Hematopoietic multipotent progenitor cell treated with erythropoietin and hydrocortisone succinate and interleukin-3 and kit ligand, for 4 days (in vitro differentiated cells): ENCODE results near the gene GTPBP6.

ENCODE experiments used
- DNase-seq: peaks from one replicate; pipeline ENCODE4 v3.0.0-alpha.2; 2015

The GTPBP6 gene

DNA sequence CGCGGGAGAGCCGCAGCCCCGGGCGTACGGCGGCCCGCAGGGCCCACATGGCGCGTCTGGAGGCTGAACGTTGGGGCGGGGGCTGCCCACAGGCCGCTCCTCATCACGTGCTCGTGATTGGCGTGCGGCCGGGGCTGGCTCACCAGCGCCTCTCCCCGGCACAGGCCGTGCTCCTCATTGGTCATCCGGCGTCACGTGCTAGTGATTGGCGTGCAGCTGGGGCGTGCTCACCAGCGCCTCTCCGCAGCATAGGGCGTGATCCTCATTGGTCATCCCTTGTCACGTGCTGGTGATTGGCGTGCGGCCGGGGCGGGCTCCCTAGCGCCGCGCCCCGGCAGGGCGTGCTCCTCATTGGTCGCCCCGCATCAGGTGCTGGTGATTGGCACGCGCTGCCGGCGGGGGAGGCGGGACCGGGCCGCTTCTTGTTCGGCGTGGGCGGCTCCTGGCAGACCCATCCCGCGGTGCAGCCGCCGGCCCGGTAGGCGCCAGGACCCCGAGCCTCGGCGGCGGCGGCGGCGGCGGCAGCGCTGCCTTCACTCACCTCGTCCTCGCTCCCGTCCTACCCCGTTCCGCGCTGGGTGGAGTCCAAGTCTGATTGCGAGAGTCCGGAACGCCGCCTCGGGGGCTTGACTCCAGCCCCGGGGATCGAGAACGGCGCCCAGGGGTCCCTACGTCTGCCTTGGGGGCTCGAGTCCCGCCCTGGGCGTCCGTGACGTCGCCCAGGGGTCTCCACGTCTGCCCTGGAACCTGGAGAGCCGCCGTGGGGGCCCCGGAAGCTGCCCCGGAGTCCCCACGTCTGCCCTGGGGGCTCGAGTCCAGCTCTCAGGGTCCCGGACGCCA lies at the start of gene GTPBP6:
Gene GTPBP6, minus strand, starts transcription at position 58 of the 840 bp plus-strand sequence. Its CDS starts 9 bp downstream, at position 49.
- peak; percentile 100 for DNase-seq

DNA sequence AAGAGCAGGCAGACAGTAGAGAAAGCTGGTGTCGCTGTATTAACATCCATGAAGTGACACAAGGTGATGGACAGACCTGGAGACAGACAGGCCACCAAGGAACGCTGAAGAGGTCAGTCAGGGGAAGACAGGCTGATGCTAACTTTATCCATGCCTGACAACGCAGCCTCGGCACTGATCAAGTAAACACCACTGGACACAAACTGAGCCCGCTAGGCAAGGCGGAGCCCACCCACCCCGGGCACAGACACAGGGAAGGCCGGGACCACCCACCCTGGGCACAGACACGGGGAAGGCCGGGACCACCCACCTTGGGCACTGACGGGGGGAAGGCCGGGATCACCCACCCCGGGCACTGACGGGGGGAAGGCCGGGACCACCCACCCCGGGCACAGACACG lies 49.3 kb upstream of the GTPBP6 start:
- no peak for DNase-seq

DNA sequence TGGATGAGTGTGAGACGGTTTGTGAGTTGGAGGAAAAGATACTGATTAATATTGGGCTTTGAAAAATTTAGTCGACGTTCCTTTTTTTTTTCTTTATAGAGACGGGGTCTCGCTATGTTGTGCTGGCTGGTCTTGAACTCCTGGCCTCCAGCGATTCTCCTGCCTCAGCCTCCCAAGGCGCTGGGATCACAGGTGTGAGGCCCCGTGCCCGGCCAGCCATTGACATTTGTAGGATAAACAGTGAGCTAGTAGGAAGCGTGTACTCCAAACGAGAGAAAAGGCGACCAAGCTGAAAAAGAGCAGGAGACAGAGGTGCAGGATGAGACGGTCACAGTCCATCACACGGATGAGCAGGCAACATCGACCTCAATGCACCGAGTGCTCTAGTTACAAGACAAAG lies 48.8 kb upstream of the GTPBP6 start:
- no peak for DNase-seq

DNA sequence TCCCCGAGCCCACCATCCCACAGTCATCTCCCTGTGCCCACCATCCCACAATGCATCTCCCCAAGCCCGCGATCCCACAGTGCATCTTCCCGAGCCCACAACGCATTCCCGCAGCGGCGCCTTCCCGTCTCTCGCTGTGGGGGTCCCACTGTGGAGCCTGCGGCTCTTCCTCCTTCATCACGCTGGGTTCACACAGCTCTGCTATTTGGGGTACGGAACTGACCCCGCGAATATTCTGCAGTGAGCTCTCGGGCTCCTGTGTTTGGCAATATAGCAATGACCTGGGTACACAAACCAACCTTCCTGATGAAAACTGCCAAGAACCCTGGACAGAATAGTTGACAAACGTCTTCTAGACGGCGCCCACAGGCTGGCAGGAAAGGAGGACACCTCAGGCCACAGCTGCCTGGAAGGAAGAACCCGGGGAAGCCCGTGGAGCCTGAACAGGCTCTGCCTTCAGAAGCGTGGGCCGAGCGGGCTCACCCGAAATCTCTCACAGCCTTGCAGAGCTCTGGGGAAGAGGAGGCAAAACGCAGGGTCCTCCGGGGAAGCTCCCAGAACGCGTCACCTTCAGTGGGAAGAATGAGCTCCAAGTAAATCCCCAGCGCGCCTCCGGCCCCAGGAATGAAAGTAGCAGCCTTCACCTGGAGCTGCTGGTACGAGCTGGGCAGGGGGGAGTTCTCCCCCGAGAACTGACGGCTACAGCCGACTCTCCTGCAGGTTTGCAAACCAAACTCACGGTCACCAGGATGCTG lies 45.2 kb upstream of the GTPBP6 start:
- no peak for DNase-seq

- no peak for DNase-seq
Measured at GRCh38 chrX:362937-363620, 44.5 kb upstream of the GTPBP6 start.

GRCh38 chrX:362351-362750 lies 43.8 kb upstream of the GTPBP6 start:
- no peak for DNase-seq

DNA sequence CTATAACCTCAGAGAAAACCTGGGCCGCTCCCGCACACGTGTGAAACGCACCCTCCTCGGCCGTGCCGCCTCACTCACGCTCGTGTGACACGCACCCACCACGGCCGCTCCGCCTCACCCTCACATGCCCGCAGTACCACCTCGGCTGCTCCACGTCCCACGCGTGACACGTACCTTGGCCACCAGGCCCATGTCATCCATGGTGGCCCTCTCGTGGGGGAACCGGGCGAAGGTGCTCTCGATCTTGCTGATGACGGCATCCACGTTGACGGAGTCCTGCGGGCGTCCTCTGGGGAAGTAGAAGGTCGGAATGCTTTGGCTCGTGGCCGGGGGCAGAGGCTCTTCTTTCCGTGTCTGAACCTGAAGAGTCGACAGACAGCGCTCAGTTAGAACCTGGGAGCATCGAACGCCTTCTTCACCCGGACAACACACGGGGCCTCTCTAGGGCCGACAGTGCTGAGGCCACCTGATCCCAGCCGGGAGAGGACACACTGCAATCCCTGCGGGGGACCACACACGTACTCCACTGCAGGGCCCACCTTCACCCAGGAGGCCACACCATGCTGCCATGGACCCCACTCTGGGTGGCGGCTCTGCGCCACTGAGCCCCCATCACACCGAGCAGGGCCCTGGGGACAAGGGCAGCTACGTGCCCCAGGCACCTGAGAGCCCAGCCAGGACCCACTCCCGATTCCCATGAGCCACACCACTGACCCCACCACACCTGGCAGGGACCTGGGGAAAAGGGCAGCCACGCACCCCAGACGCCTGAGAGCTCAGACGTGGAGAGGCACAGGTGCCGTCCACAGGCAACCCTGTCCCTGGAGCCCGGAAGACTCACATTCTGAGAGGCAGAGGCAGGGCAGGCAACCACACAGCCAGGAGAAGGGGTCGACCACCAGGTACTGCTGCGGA lies 42.9 kb upstream of the GTPBP6 start:
- no peak for DNase-seq

DNA sequence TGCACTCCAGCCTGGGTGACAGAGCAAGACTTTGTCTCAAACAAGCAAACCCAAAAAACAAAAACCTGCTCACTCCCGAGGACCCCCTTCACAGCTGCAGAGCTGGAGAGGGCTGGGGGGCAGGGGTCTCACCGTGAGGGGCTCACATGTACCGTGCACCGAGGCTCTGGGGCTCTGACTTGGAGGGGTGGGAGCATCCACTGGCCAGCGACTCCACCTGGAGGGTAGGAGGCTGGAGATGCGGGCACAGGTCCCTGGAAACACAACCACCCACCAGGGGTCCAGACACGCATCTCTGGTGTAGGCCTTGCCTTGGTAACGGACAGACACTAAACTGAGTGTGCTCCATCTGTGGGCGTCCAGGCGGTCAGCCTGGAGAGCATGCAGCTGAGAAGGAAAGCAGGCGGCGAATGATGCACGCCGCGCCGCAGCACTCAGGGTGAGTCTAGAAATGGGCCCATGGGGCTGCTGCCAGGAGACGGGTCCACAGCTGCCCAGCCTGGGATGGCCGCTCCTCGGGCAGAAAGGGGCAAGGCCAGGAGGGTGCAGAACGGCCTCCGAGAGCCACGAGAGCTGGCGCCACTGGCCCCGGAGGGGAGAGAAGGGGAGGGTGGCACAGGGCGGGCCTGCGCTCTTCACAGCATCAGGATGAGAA lies 42.0 kb upstream of the GTPBP6 start:
- no peak for DNase-seq

GRCh38 chrX:358651-359143 lies 40.1 kb upstream of the GTPBP6 start:
- DNase-seq, result no peak

GRCh38 chrX:357693-358471 lies 39.3 kb upstream of the GTPBP6 start:
- peak; percentile 41 for DNase-seq

DNA sequence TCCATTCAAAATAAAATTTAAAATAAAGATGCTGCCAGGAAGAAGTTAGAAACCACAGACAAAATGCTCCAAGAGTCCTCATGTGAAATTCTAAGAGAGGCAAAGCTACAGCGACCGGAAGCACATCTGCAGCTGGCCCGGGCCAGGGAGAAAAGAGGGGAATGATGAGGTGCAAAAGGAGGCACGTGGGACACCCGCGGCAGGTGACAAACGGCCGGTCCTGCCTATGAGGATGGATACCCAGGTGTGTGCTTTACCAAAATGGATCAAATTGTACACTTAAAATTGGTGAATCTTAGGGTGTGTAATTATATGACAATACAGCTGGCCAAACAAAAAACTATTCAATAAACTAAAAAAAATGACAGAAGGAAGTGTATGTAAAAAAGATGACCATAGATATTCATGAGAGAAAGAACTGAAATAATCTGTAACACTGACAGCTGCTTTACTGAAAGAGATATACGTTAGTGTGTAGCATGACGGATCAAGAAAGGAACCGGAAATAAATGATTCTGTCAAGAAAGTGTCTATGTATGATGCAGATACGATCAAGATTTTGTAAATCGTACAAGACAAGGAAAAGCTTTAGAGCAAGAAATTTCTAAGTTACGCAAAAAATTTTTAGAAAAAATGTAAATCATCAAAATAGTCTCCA lies 38.6 kb upstream of the GTPBP6 start:
- no peak for DNase-seq

- DNase-seq, result peak; percentile 41
Measured at GRCh38 chrX:356385-357034, 37.9 kb upstream of the GTPBP6 start.

DNA sequence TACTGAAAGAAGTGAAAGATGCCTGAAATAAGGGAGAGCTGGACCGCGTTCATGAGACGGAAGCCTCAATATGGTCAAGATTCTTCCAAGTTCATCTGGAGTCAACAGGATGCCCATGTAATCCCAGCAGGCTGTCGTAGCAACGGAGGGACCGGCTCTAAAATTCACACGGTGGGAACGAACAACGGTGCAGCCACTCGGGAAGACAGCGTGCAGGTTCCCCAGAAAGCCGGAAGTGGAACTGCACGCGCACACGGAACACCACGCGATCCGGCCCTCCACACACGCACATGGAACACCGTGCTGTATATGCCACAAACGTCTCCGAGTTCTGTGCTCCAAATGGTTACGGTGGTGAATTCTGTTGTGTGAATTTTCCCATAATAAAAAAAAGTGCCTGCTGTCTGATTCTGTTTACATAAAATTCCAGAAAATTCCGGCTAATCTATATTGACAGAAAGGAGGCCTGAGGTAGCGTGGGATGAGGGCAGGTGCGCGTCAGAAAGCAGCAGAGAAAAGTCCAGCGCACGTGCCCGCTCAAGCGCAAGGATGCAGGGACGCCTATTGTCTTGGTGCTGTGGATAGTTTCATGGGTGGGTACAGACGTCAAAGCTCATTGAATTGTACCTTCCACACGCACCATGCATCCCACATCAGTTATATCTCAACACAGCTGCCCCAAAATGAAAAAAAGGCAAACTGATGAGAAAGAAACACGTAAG lies 36.9 kb upstream of the GTPBP6 start:
- no peak for DNase-seq

DNA sequence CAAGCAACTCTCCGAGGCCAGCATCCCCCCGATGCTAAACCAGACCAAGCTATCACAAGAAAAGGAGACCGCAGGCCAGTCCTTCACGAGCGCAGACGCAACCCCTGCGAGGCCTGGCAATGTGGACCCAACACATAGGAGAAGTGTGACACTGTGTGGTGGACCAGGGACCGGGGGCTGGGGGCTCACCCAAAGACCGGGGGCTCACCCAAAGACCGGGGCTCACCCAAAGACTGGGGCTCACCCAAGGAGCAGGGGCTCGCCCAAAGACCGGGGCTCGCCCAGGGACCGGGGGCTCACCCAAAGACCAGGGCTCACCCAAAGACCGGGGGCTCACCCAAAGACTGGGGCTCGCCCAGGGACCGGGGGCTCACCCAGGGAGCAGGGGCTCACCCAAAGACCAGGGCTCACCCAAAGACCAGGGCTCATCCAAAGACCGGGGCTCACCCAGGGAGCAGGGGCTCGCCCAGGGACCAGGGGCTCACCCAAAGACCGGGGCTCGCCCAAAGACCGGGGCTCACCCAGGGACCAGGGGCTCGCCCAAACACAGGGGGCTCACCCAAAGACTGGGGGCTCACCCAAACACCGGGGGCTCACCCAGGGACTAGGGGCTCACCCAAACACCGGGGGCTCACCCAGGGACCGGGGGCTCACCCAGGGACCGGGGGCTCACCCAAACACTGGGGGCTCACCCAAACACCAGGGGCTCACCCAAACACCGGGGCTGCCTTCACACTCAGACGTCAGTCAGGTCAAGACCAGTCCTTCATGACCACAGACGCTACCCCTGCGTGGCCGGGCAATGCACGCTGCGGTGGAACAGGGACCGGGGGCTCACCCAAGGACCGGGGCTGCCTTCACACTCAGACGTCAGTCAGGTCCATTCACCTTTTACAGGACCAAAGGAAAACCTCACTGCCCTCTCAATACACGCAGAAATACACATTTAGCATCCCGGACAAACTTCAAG lies 35.3 kb upstream of the GTPBP6 start:
- DNase-seq, result no peak

- no peak for DNase-seq
Measured at GRCh38 chrX:352582-353314, 34.2 kb upstream of the GTPBP6 start.

GRCh38 chrX:352181-352580 lies 33.6 kb upstream of the GTPBP6 start:
- no peak for DNase-seq

GRCh38 chrX:351736-352135 lies 33.1 kb upstream of the GTPBP6 start:
- DNase-seq, result no peak
